Measurements from ENCODE around the gene CLEC16A. TPM values are rescaled to one million over a fixed set of nuclear protein-coding genes. Genes with fewer than 3 reads are reported as not detected.

The CLEC16A gene
- total and polyA plus RNA-seq, 2 donors (not counting 1 experiment from before 2014, with no cell fraction given) = 21.9 to 79.5 TPM

DNA sequence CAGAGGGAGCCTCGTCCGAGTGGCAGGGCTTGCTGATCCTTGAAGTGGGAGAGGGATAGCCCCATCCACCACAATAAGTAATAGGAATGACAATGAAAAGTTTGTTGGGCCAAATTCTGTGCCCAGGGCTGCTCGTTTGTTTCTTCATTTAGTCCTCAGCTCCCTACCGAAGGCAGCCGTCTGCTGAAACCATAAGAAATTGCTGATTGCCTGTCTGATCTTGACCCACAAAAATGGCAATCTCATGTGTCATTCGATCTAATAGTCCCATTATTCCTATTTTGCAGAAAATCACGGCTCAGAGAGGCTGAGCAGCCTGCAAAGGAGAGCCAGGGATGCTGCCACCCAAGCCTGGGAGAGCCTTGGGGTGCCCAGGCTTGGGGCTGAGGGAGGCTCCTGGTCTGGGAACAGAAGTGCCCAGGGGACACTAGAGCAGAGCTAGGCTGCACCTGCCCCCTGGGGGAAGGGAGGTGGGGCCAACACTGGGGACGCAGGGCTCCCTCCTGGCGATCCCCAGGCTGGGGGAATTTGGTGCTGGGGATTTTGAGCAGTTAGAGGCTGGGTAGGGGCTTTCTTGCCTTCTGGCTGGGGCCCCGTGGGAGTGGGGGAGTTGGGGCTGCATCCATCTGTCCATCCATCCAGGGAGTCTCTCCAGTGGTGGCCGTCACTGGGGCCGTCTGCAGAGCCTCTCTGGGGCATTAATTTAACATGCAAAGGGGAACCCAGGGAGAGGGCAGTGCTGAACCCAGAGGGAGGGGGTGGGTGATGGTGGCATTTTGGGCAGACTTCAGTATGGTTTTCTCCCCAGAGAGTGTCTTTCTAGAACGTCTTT is 258.1 kb downstream of the CLEC16A start:
- CTCF ChIA-PET = no interaction called here
- ATAC-seq (ENCODE audit: low read depth) = peak; percentile 62
- peaks cover 22% of the 10 kb centered on the region for H3K27me3 Mint-ChIP-seq
- peak overlapping the region; percentile 13 for H3K4me3 Mint-ChIP-seq
- no peak overlapping the region for H3K27ac ChIP-seq (ENCODE audit: low read length in 2 of 2)
- no peaks in the 10 kb centered on the region for H3K79me2 ChIP-seq (ENCODE audit: control insufficient read depth, insufficient read depth, low read length)
- peaks cover 40% of the 10 kb centered on the region for H3K4me1 Mint-ChIP-seq
- H3K9me3 Mint-ChIP-seq (ENCODE audit: insufficient read depth) = no peaks in the 10 kb centered on the region
- H3K27ac Mint-ChIP-seq = peak overlapping the region; percentile 50
- no peak overlapping the region for H2AFZ ChIP-seq (ENCODE audit: insufficient read depth, low read depth, low read length, poor library complexity, severe bottlenecking)
- no peak overlapping the region for H3K9ac ChIP-seq (ENCODE audit: low read length)
- WGBS (ENCODE audit: insufficient coverage) = 14% methylated on average over 11 of the region's 13 CpGs
- H3K4me1 ChIP-seq (ENCODE audit: control insufficient read depth in 2 of 2, insufficient read depth in 2 of 2, low read length in 2 of 2) = peaks cover 3 to 18% of the 10 kb centered on the region in 2 donors
- H4K20me1 ChIP-seq (ENCODE audit: control insufficient read depth, insufficient read depth, low read length, poor library complexity, severe bottlenecking) = no peaks in the 10 kb centered on the region
- no peaks in the 10 kb centered on the region for H3K36me3 ChIP-seq (replicated peaks in 1 of 2; ENCODE audit: control extremely low read depth in 1 of 2, control insufficient read depth in 1 of 2, extremely low read depth in 1 of 2, insufficient read depth in 2 of 2, low read length in 1 of 2)
- no peak overlapping the region for H3K4me2 ChIP-seq (replicated peaks; ENCODE audit: low read depth, low read length, poor library complexity, severe bottlenecking)
- peaks cover 0 to 15% (median 7%) of the 10 kb centered on the region in 4 experiments for H3K27me3 ChIP-seq (replicated peaks in 1 of 4; ENCODE audit: control extremely low read depth in 1 of 4, control insufficient read depth in 3 of 4, insufficient read depth in 4 of 4, low read length in 3 of 4)
- TF ChIP-seq EZH2 (IDR thresholded peaks at IDR 0.05; ENCODE audit: borderline replicate concordance, insufficient read depth, low read depth, low read length, poor library complexity, severe bottlenecking) = no peak
- TF ChIP-seq, protein P1, sequence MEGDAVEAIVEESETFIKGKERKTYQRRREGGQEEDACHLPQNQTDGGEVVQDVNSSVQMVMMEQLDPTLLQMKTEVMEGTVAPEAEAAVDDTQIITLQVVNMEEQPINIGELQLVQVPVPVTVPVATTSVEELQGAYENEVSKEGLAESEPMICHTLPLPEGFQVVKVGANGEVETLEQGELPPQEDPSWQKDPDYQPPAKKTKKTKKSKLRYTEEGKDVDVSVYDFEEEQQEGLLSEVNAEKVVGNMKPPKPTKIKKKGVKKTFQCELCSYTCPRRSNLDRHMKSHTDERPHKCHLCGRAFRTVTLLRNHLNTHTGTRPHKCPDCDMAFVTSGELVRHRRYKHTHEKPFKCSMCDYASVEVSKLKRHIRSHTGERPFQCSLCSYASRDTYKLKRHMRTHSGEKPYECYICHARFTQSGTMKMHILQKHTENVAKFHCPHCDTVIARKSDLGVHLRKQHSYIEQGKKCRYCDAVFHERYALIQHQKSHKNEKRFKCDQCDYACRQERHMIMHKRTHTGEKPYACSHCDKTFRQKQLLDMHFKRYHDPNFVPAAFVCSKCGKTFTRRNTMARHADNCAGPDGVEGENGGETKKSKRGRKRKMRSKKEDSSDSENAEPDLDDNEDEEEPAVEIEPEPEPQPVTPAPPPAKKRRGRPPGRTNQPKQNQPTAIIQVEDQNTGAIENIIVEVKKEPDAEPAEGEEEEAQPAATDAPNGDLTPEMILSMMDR (IDR thresholded peaks at IDR 0.05) = no peak
- intact Hi-C loops (cut with micrococcal nuclease) = no loop called here
- peaks cover 0 to 6% (median 2%) of the 10 kb centered on the region in 3 donors for H3K9me3 ChIP-seq (ENCODE audit: control extremely low read depth in 1 of 3, control insufficient read depth in 2 of 3, insufficient read depth in 1 of 3, low read length in 2 of 3)
- POLR2A ChIA-PET = no interaction called here
- DNase-seq = peak; percentile 34
- H3K4me3 ChIP-seq (ENCODE audit: control extremely low read depth in 1 of 5, extremely low read depth in 1 of 5, insufficient read depth in 1 of 5, low read depth in 2 of 5, low read length in 4 of 5) = no peak overlapping the region

DNA sequence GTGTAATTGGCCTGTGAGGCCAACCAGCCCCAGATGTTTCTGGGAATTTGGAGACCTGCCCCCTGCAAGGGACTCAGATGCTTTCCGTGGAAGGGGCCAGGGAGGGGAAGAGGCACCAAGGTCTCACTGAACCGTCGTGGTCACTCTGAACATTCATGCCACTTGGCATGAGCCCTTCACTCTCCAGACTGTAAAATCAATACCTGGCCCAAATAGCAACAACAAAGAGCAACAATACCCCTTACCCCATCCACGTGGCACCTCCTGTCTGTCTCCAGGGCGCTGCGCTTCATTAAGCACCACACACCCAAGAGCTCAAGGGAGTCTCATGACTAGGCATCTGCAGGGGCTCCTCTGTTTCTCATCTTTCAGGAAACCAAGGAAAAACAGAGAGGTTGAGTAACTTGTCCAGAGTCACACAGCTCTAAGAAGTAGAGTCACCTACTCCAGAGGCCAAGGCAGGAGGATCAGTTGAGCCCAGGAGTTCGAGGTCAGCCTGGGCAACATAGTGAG is 258.8 kb downstream of the CLEC16A start:
- intact Hi-C loops (cut with micrococcal nuclease) = no loop called here
- no peaks in the 10 kb centered on the region for H4K20me1 ChIP-seq (ENCODE audit: control insufficient read depth, insufficient read depth, low read length, poor library complexity, severe bottlenecking)
- H3K4me2 ChIP-seq (replicated peaks; ENCODE audit: low read depth, low read length, poor library complexity, severe bottlenecking) = no peak overlapping the region
- ATAC-seq (ENCODE audit: low read depth) (peak; percentile 48), DNase-seq (no peak)
- no peaks in the 10 kb centered on the region for H3K79me2 ChIP-seq (ENCODE audit: control insufficient read depth, insufficient read depth, low read length)
- Mint-ChIP-seq H3K27me3 (peaks cover 25% of the 10 kb centered on the region), H3K4me3 (peak overlapping the region; percentile 13), H3K4me1 (peaks cover 38% of the 10 kb centered on the region), H3K9me3 (ENCODE audit: insufficient read depth) (no peaks in the 10 kb centered on the region), H3K27ac (peak overlapping the region; percentile 13)
- no peak overlapping the region for H3K4me3 ChIP-seq (ENCODE audit: control extremely low read depth in 1 of 5, extremely low read depth in 1 of 5, insufficient read depth in 1 of 5, low read depth in 2 of 5, low read length in 4 of 5)
- H3K27ac ChIP-seq (ENCODE audit: low read length in 2 of 2) = no peak overlapping the region
- WGBS (ENCODE audit: insufficient coverage) = 50% methylated on average over 6 of the region's 7 CpGs
- H3K9me3 ChIP-seq (ENCODE audit: control extremely low read depth in 1 of 3, control insufficient read depth in 2 of 3, insufficient read depth in 1 of 3, low read length in 2 of 3) = peaks cover 0 to 13% (median 6%) of the 10 kb centered on the region in 3 donors
- H3K36me3 ChIP-seq (replicated peaks in 1 of 2; ENCODE audit: control extremely low read depth in 1 of 2, control insufficient read depth in 1 of 2, extremely low read depth in 1 of 2, insufficient read depth in 2 of 2, low read length in 1 of 2) = no peaks in the 10 kb centered on the region
- no peak overlapping the region for H3K9ac ChIP-seq (ENCODE audit: low read length)
- POLR2A ChIA-PET = no interaction called here
- no peak for TF ChIP-seq EZH2 (IDR thresholded peaks at IDR 0.05; ENCODE audit: borderline replicate concordance, insufficient read depth, low read depth, low read length, poor library complexity, severe bottlenecking)
- TF ChIP-seq, protein P1 (IDR thresholded peaks at IDR 0.05) = no peak
- CTCF ChIA-PET = no interaction called here
- H3K27me3 ChIP-seq (replicated peaks in 1 of 4; ENCODE audit: control extremely low read depth in 1 of 4, control insufficient read depth in 3 of 4, insufficient read depth in 4 of 4, low read length in 3 of 4) = peaks cover 0 to 19% (median 8%) of the 10 kb centered on the region in 4 experiments
- no peak overlapping the region for H2AFZ ChIP-seq (ENCODE audit: insufficient read depth, low read depth, low read length, poor library complexity, severe bottlenecking)
- H3K4me1 ChIP-seq (ENCODE audit: control insufficient read depth in 2 of 2, insufficient read depth in 2 of 2, low read length in 2 of 2) = peaks cover 3 to 18% of the 10 kb centered on the region in 2 donors
